OCI-LY7 (cell line): ENCODE data around the gene COL4A5. TPM values are rescaled to one million over a fixed set of nuclear protein-coding genes. Genes with fewer than 3 reads are reported as not detected.

Source experiments
- BruUV-seq: library from RNA; stranded (reverse); fragments of 400-500 nt; replicated peaks from 2 replicates; lab custom pipeline; 2021; lab: Mats Ljungman, UMichigan
- CTCF ChIA-PET: fragments of 300-600 bp; sonication (Branson Sonifier 250); formaldehyde crosslinking; loops from one replicate; lab custom pipeline; 2022; ENCODE audit warnings: antibody characterized with exemption; ENCODE audit not compliant: unreplicated experiment; lab: Charles Lee
- POLR2A ChIA-PET: fragments of 300-600 bp; sonication (Branson Sonifier 250); formaldehyde crosslinking; loops from one replicate; lab custom pipeline; 2022; ENCODE audit warnings: antibody characterized with exemption; lab: Charles Lee
- DNase-seq: peaks from one replicate; pipeline ENCODE4 v3.0.0-alpha.2; 2015; ENCODE audit warnings: low spot score
- H2AFZ ChIP-seq: fragments of 200-600 bp; sonication (generic), shearing (Covaris generic); 2 replicates; pipeline ENCODE4 v1.6.1; 2014; ENCODE audit warnings: mild to moderate bottlenecking, antibody characterized with exemption, low read length, moderate library complexity
- H3K27ac ChIP-seq: fragments of 200-600 bp; sonication (generic); 2 replicates; pipeline ENCODE4 v1.5.1; 2014; ENCODE audit warnings: mixed run types, low read depth, mild to moderate bottlenecking, moderate library complexity, low read length, inconsistent platforms; ENCODE audit not compliant: poor library complexity, severe bottlenecking
- H3K36me3 ChIP-seq: fragments of 200-600 bp; sonication (generic); 2 replicates; pipeline ENCODE4 v1.6.1; 2014; ENCODE audit warnings: mild to moderate bottlenecking, antibody characterized with exemption, low read length, moderate library complexity, mixed read lengths; ENCODE audit not compliant: insufficient read depth
- H3K4me1 ChIP-seq: fragments of 200-600 bp; sonication (generic); 2 replicates; pipeline ENCODE4 v1.5.1; 2014; ENCODE audit warnings: mild to moderate bottlenecking, low read length; ENCODE audit not compliant: insufficient read depth, poor library complexity, severe bottlenecking
- H3K4me2 ChIP-seq: fragments of 200-600 bp; sonication (generic); 2 replicates; pipeline ENCODE4 v1.6.1; 2014; ENCODE audit warnings: mild to moderate bottlenecking, low read length
- H3K4me3 ChIP-seq: fragments of 200-600 bp; sonication (generic); 2 replicates; pipeline ENCODE4 v1.5.1; 2014; ENCODE audit warnings: mild to moderate bottlenecking, low read depth, low read length; ENCODE audit not compliant: poor library complexity, severe bottlenecking
- H3K79me2 ChIP-seq: fragments of 200-600 bp; sonication (generic); 2 replicates; pipeline ENCODE4 v1.6.1; 2016; ENCODE audit warnings: low read depth, mild to moderate bottlenecking, low read length, moderate library complexity, mixed read lengths; ENCODE audit not compliant: insufficient read depth
- H3K9me2 ChIP-seq: fragments of 200-600 bp; sonication (generic); 2 replicates; pipeline ENCODE4 v1.6.1; 2016; ENCODE audit warnings: mild to moderate bottlenecking, low read length, mixed read lengths; ENCODE audit not compliant: insufficient read depth
- H3K9me3 ChIP-seq: fragments of 200-600 bp; sonication (generic); 2 replicates; pipeline ENCODE4 v1.6.1; 2014; ENCODE audit warnings: mild to moderate bottlenecking, mixed run types, low read length, mixed read lengths
- H4K20me1 ChIP-seq: fragments of 200-600 bp; sonication (generic); 2 replicates; pipeline ENCODE4 v1.6.1; 2014; ENCODE audit warnings: mild to moderate bottlenecking, antibody characterized with exemption, low read length, moderate library complexity, mixed read lengths; ENCODE audit not compliant: insufficient read depth
- CTCF ChIP-seq: fragments of 200-600 bp; sonication (generic); conservative IDR thresholded peaks from 2 replicates; pipeline ENCODE4 v1.5.1; 2014; ENCODE audit warnings: mild to moderate bottlenecking, antibody characterized with exemption, low read length, moderate library complexity, mixed read lengths
- EZH2phosphoT487 ChIP-seq: fragments of 200-600 bp; sonication (generic); IDR thresholded peaks from 2 replicates; pipeline ENCODE4 v1.6.1; 2018; ENCODE audit warnings: low read depth, borderline replicate concordance, mild to moderate bottlenecking, mixed run types, antibody characterized with exemption, low read length, moderate library complexity, mixed read lengths
- intact Hi-C: fragments of 100-400 bp; cut with micrococcal nuclease; formaldehyde crosslinking; loops from one replicate; pipeline ENCODE4 v1.10.0; 2022; ENCODE audit not compliant: unreplicated experiment
- total RNA-seq, 2 experiments: library from RNA; depleted of rRNA in 1 of 2; stranded (reverse); fragments of >200 nt in 1 of 2; shearing (Covaris generic) in 1 of 2; gene quantifications; 2 replicates each; pipeline ENCODE4 v1.2.3, GENCODE V29; 2014 to 2022

COL4A5 gene
- total RNA-seq, 2 experiments from 2014 or later, result not detected

- H3K27ac ChIP-seq, result no peak overlapping the region
- CTCF ChIA-PET, result no interaction called here
- no peak overlapping the region for H3K4me3 ChIP-seq
- no peaks in the 10 kb centered on the region for H3K4me1 ChIP-seq
- no peaks in the 10 kb centered on the region for H3K9me2 ChIP-seq
- no TSS peak for BruUV-seq
- TF ChIP-seq CTCF (no peak), EZH2phosphoT487 (no peak)
- no peaks in the 10 kb centered on the region for H3K36me3 ChIP-seq
- no peak for DNase-seq
- intact Hi-C loops, result no loop called here
- POLR2A ChIA-PET, result no interaction called here
- H3K4me2 ChIP-seq, result no peak overlapping the region
- no peak overlapping the region for H2AFZ ChIP-seq
- no peaks in the 10 kb centered on the region for H4K20me1 ChIP-seq
- H3K9me3 ChIP-seq, result no peaks in the 10 kb centered on the region
- H3K79me2 ChIP-seq, result no peaks in the 10 kb centered on the region
These were observed 72.1 kb downstream of the COL4A5 start for GRCh38 chrX:108511721-108512120.

GRCh38 chrX:108516184-108516583 lies 76.5 kb downstream of the COL4A5 start:
- TF ChIP-seq EZH2phosphoT487, result no peak
- CTCF ChIA-PET, result no interaction called here
- Histone ChIP-seq H3K4me2 (no peak overlapping the region), H3K79me2 (no peaks in the 10 kb centered on the region), H4K20me1 (no peaks in the 10 kb centered on the region), H3K9me2 (no peaks in the 10 kb centered on the region), H3K4me1 (no peaks in the 10 kb centered on the region), H2AFZ (no peak overlapping the region), H3K27ac (no peak overlapping the region), H3K4me3 (no peak overlapping the region), H3K9me3 (no peaks in the 10 kb centered on the region), H3K36me3 (no peaks in the 10 kb centered on the region)
- intact Hi-C loops, result no loop called here
- no TSS peak for BruUV-seq
- POLR2A ChIA-PET, result no interaction called here
- no peak for DNase-seq

- intact Hi-C loops, result no loop called here
- H3K36me3 ChIP-seq, result no peaks in the 10 kb centered on the region
- no peaks in the 10 kb centered on the region for H4K20me1 ChIP-seq
- DNase-seq, result no peak
- no peak overlapping the region for H3K4me3 ChIP-seq
- H3K79me2 ChIP-seq, result no peaks in the 10 kb centered on the region
- no peak overlapping the region for H2AFZ ChIP-seq
- no TSS peak for BruUV-seq
- no peak overlapping the region for H3K27ac ChIP-seq
- H3K9me3 ChIP-seq, result no peaks in the 10 kb centered on the region
- no peak overlapping the region for H3K4me2 ChIP-seq
- no peaks in the 10 kb centered on the region for H3K4me1 ChIP-seq
- TF ChIP-seq CTCF (no peak), EZH2phosphoT487 (no peak)
- ChIA-PET CTCF (no interaction called here), POLR2A (no interaction called here)
- no peaks in the 10 kb centered on the region for H3K9me2 ChIP-seq
These were observed 88.1 kb downstream of the COL4A5 start for GRCh38 chrX:108527724-108528123.
